ENCODE results near the gene NUP107.

Gene NUP107

GRCh38 chr12:68761901-68762630, 75.3 kb downstream of the NUP107 start:
- no peak for TF ChIP-seq CTCF (IDR thresholded peaks at IDR 0.05; ENCODE audit: insufficient read depth, low read depth, low read length, missing control alignments)
- H3K4me3 ChIP-seq (ENCODE audit: low read length): no peak overlapping the region
- DNase-seq (ENCODE audit: low read depth): no peak

GRCh38 chr12:68762691-68763090, 75.9 kb downstream of the NUP107 start:
- no peak for TF ChIP-seq CTCF (IDR thresholded peaks at IDR 0.05; ENCODE audit: insufficient read depth, low read depth, low read length, missing control alignments)
- no peak for DNase-seq (ENCODE audit: low read depth)
- H3K4me3 ChIP-seq (ENCODE audit: low read length): no peak overlapping the region

- no peak overlapping the region for H3K4me3 ChIP-seq (ENCODE audit: low read length)
- TF ChIP-seq CTCF (IDR thresholded peaks at IDR 0.05; ENCODE audit: insufficient read depth, low read depth, low read length, missing control alignments): no peak
- DNase-seq (ENCODE audit: low read depth): no peak
Measured at GRCh38 chr12:68765696-68766095, 78.9 kb downstream of the NUP107 start.

GRCh38 chr12:68766646-68767045, 79.9 kb downstream of the NUP107 start:
- TF ChIP-seq CTCF (IDR thresholded peaks at IDR 0.05; ENCODE audit: insufficient read depth, low read depth, low read length, missing control alignments): no peak
- no peak overlapping the region for H3K4me3 ChIP-seq (ENCODE audit: low read length)
- no peak for DNase-seq (ENCODE audit: low read depth)

- H3K4me3 ChIP-seq (ENCODE audit: low read length): no peak overlapping the region
- TF ChIP-seq CTCF (IDR thresholded peaks at IDR 0.05; ENCODE audit: insufficient read depth, low read depth, low read length, missing control alignments): no peak
- no peak for DNase-seq (ENCODE audit: low read depth)
Measured at GRCh38 chr12:68767191-68767590, 80.4 kb downstream of the NUP107 start.

- TF ChIP-seq CTCF (IDR thresholded peaks at IDR 0.05; ENCODE audit: insufficient read depth, low read depth, low read length, missing control alignments): no peak
- no peak overlapping the region for H3K4me3 ChIP-seq (ENCODE audit: low read length)
- DNase-seq (ENCODE audit: low read depth): no peak
Measured at GRCh38 chr12:68768431-68768939, 81.7 kb downstream of the NUP107 start.

- no peak for TF ChIP-seq CTCF (IDR thresholded peaks at IDR 0.05; ENCODE audit: insufficient read depth, low read depth, low read length, missing control alignments)
- no peak overlapping the region for H3K4me3 ChIP-seq (ENCODE audit: low read length)
- no peak for DNase-seq (ENCODE audit: low read depth)
Measured at GRCh38 chr12:68769941-68770340, 83.2 kb downstream of the NUP107 start.
